ENCODE measurements around the gene DRD2.

DRD2 gene

GRCh38 chr11:113454455-113454854 lies 20.7 kb downstream of the DRD2 start:
- no peak overlapping the region for H3K4me3 ChIP-seq (ENCODE audit: low read depth, low read length)
- DNase-seq (ENCODE audit: low read depth) = no peak
- in situ Hi-C loops (cut with HindIII; ENCODE audit: low sequenced_read_pairs) = loop anchor here (5.0 kb wide), 2 partner anchors 58 to 107 kb away; no protein-coding TSS in a partner anchor
- TF ChIP-seq, protein P1, sequence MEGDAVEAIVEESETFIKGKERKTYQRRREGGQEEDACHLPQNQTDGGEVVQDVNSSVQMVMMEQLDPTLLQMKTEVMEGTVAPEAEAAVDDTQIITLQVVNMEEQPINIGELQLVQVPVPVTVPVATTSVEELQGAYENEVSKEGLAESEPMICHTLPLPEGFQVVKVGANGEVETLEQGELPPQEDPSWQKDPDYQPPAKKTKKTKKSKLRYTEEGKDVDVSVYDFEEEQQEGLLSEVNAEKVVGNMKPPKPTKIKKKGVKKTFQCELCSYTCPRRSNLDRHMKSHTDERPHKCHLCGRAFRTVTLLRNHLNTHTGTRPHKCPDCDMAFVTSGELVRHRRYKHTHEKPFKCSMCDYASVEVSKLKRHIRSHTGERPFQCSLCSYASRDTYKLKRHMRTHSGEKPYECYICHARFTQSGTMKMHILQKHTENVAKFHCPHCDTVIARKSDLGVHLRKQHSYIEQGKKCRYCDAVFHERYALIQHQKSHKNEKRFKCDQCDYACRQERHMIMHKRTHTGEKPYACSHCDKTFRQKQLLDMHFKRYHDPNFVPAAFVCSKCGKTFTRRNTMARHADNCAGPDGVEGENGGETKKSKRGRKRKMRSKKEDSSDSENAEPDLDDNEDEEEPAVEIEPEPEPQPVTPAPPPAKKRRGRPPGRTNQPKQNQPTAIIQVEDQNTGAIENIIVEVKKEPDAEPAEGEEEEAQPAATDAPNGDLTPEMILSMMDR (IDR thresholded peaks at IDR 0.05; ENCODE audit: low read depth, low read length, missing control alignments) = no peak

DNA sequence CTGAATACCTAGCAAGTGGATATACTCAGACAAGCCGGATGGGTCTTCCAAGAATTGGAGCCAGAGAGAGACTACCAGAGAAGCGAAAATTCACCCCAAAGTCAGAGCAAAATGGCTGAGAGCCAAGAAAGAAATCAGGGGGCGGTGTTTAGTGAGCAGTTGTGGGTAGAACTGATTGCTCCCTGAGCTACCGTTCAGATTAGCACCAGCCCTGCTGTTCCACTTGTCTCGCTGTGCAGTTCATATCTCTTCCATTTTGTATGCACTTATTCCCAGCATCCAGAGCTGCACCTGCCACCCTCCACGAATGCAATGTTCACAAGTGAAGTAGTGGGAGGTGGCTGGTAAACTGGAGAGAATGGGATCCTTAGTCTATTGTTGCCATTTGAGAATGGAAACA lies 25.5 kb downstream of the DRD2 start:
- TF ChIP-seq, protein P1 (IDR thresholded peaks at IDR 0.05; ENCODE audit: low read depth, low read length, missing control alignments) = no peak

GRCh38 chr11:113448316-113448677 lies 26.9 kb downstream of the DRD2 start:
- in situ Hi-C loops (cut with HindIII; ENCODE audit: low sequenced_read_pairs) = no loop called here
- no peak overlapping the region for H3K4me3 ChIP-seq (ENCODE audit: low read depth, low read length)
- no peak for DNase-seq (ENCODE audit: low read depth)
- TF ChIP-seq, protein P1 (IDR thresholded peaks at IDR 0.05; ENCODE audit: low read depth, low read length, missing control alignments) = no peak

More for the DNA sequence above, 25.5 kb downstream of the DRD2 start:
- H3K4me3 ChIP-seq (ENCODE audit: low read depth, low read length) = no peak overlapping the region
- in situ Hi-C loops (cut with HindIII; ENCODE audit: low sequenced_read_pairs) = loop anchor here (5.0 kb wide), 2 partner anchors 63 to 102 kb away; no protein-coding TSS in a partner anchor
- no peak for DNase-seq (ENCODE audit: low read depth)

DNA sequence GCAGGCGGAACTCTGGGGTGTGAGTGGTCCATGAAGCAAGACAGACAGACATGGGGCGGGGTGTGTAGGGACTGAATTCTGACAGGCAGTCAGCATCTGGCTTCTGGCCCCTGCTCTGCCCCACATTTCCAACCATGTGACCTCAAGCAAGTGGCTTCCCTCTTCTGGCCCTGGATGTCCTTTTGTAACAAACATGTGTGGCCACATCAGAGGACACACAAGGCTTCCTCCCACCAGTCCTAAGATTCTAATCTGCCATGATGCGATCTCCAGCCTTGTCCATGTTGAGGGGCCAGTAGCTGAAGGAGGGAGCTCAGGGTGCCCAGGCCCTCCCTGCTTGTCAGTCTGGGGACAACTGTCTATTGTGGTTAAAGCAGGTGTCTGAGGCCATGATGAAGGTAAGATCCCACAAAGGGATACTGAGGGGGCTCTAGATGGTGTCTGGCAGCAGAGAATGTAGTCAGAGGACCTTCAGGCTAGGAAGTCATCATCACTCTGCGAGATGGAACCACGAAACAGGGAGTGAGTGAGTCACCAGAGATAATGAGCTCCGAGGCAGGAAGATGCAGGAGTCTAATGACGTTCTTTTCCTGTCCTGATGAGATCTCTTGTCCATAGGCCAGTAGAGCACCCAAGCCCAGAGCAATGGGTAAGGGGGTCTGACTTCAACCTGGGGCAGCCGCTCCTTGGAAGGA lies 27.4 kb downstream of the DRD2 start:
- no peak overlapping the region for H3K4me3 ChIP-seq (ENCODE audit: low read depth, low read length)
- TF ChIP-seq, protein P1 (IDR thresholded peaks at IDR 0.05; ENCODE audit: low read depth, low read length, missing control alignments) = no peak
- in situ Hi-C loops (cut with HindIII; ENCODE audit: low sequenced_read_pairs) = no loop called here
- peak; percentile 9 for DNase-seq (ENCODE audit: low read depth)

DNA sequence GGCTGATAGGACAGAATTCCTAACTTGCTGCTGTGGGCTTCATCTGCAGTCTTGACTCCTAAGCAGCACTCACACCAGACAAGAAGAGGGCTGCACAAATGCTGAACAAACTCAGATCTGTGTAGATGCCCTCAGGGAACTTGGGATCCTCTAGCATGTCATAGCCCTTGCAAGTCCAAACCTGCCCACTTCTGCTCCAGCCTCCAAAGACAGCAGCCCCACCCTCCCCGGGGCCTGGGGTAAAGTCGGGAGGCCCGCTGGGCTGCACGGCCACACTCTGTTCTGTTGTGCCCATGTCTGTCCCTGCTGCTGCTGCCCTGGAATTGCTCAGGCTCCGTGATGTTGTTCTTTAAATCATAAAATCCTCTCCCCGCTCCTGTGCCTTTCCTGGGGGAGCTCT lies 28.3 kb downstream of the DRD2 start:
- TF ChIP-seq, protein P1 (IDR thresholded peaks at IDR 0.05; ENCODE audit: low read depth, low read length, missing control alignments) = no peak
- in situ Hi-C loops (cut with HindIII; ENCODE audit: low sequenced_read_pairs) = no loop called here
- no peak overlapping the region for H3K4me3 ChIP-seq (ENCODE audit: low read depth, low read length)
- DNase-seq (ENCODE audit: low read depth) = no peak

DNA sequence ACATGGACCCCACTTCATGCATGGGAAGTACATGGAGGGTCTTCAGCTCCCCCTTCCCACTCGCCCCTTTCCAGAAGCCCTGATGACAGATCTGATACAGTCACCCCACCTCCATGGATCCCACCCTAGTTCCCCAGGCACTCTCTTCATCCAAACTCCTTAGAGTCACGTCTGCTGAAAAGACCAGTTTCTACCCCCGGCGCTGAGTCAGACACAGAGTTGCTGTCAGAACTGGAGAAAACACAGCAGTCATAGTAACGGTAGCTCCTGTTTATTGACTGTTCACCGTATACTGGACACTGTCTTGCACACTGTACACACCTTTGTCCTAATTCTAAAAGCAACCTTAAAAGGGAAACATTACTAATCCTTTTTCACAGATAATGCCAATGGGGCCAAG lies 29.1 kb downstream of the DRD2 start:
- TF ChIP-seq, protein P1 (IDR thresholded peaks at IDR 0.05; ENCODE audit: low read depth, low read length, missing control alignments) = no peak
- in situ Hi-C loops (cut with HindIII; ENCODE audit: low sequenced_read_pairs) = no loop called here
- no peak for DNase-seq (ENCODE audit: low read depth)
- no peak overlapping the region for H3K4me3 ChIP-seq (ENCODE audit: low read depth, low read length)
